GM18526 (cell line): ENCODE measurements around the gene PLAC1.

Experiments used
- POLR2A ChIP-seq: IDR thresholded peaks from 3 replicates; pipeline ENCODE4 v1.6.1; 2011; ENCODE audit not compliant: insufficient read length; ENCODE audit errors: extremely low read depth

The PLAC1 gene

GRCh38 chrX:134649770-134650169, 8.5 kb downstream of the PLAC1 start:
- no peak for TF ChIP-seq POLR2A

GRCh38 chrX:134647477-134647877, 10.8 kb downstream of the PLAC1 start:
- no peak for TF ChIP-seq POLR2A

GRCh38 chrX:134646691-134647090, 11.6 kb downstream of the PLAC1 start:
- no peak for TF ChIP-seq POLR2A

GRCh38 chrX:134645936-134646543, 12.2 kb downstream of the PLAC1 start:
- TF ChIP-seq POLR2A: no peak

GRCh38 chrX:134642386-134642785, 15.9 kb downstream of the PLAC1 start:
- TF ChIP-seq POLR2A: no peak

- no peak for TF ChIP-seq POLR2A
Measured at GRCh38 chrX:134641346-134641745, 16.9 kb downstream of the PLAC1 start.

- no peak for TF ChIP-seq POLR2A
Measured at GRCh38 chrX:134640914-134641313, 17.4 kb downstream of the PLAC1 start.

GRCh38 chrX:134636851-134637250, 21.4 kb downstream of the PLAC1 start:
- no peak for TF ChIP-seq POLR2A

GRCh38 chrX:134634691-134635090, 23.6 kb downstream of the PLAC1 start:
- TF ChIP-seq POLR2A: no peak

- no peak for TF ChIP-seq POLR2A
Measured at GRCh38 chrX:134633832-134634231, 24.4 kb downstream of the PLAC1 start.

- TF ChIP-seq POLR2A: no peak
Measured at GRCh38 chrX:134633394-134633793, 24.9 kb downstream of the PLAC1 start.

- no peak for TF ChIP-seq POLR2A
Measured at GRCh38 chrX:134632355-134632754, 25.9 kb downstream of the PLAC1 start.

- no peak for TF ChIP-seq POLR2A
Measured at GRCh38 chrX:134631426-134632346, 26.6 kb downstream of the PLAC1 start.

- TF ChIP-seq POLR2A: no peak
Measured at GRCh38 chrX:134628663-134629062, 29.6 kb downstream of the PLAC1 start.

- no peak for TF ChIP-seq POLR2A
Measured at GRCh38 chrX:134626434-134626833, 31.8 kb downstream of the PLAC1 start.

- TF ChIP-seq POLR2A: no peak
Measured at GRCh38 chrX:134625315-134625718, 33.0 kb downstream of the PLAC1 start.

- TF ChIP-seq POLR2A: no peak
Measured at GRCh38 chrX:134624046-134624430, 34.2 kb downstream of the PLAC1 start.
